Adipose tissue (tissue), 3 donors: Measurements from ENCODE around the gene KCNMB1. TPM values are rescaled to one million over a fixed set of nuclear protein-coding genes. Genes with fewer than 3 reads are reported as not detected.

Experiments used
- H3K27ac ChIP-seq: one replicate; pipeline ENCODE4 v1.5.1; 2013; ENCODE audit warnings: low read depth, low read length
- WGBS, 3 donors: extraction: QIAGEN DNeasy Blood & Tissue Kit; methylation state at CpG; one replicate each; pipeline ENCODE4 v1.1.7; 2013; 5-methylcytosine and 5-hydroxymethylcytosine counted together
- polyA plus RNA-seq, 3 donors: library from polyadenylated mRNA; stranded (reverse); fragments of 200-250 nt; gene quantifications; one replicate each; pipeline ENCODE4 v1.2.3, GENCODE V29; 2013
- donor health status: healthy with polysubstance abuse.
- donor health status: Bipolar disorder and iron deficiency.
- donor health status: healthy.

The KCNMB1 gene
- polyA plus RNA-seq, 3 donors = 0.21 to 1.2 (median 0.79) TPM

- H3K27ac ChIP-seq = no peak overlapping the region
- 43 to 49% (median 45%) methylated on average over 11 of the region's 11 CpGs for WGBS, 3 donors
Observed at GRCh38 chr5:170333161-170333910, 55.8 kb downstream of the KCNMB1 start.

- 80 to 90% (median 82%) methylated on average over 5 of the region's 5 CpGs for WGBS, 3 donors
- H3K27ac ChIP-seq = no peak overlapping the region
Observed at GRCh38 chr5:170332058-170332457, 57.1 kb downstream of the KCNMB1 start.

GRCh38 chr5:170330568-170331054 lies 58.6 kb downstream of the KCNMB1 start:
- H3K27ac ChIP-seq = no peak overlapping the region
- WGBS, 3 donors = 49 to 75% (median 53%) methylated on average over 11 of the region's 11 CpGs

- no peak overlapping the region for H3K27ac ChIP-seq
- WGBS, 3 donors = 59 to 97% (median 81%) methylated on average over 3 of the region's 3 CpGs
Observed at GRCh38 chr5:170329524-170329923, 59.6 kb downstream of the KCNMB1 start.

GRCh38 chr5:170327829-170328228 lies 61.3 kb downstream of the KCNMB1 start:
- 66 to 75% (median 75%) methylated on average over 2 of the region's 2 CpGs for WGBS, 3 donors
- H3K27ac ChIP-seq = no peak overlapping the region

GRCh38 chr5:170327168-170327567 lies 62.0 kb downstream of the KCNMB1 start:
- 42 to 43% (median 42%) methylated on average over 4 of the region's 4 CpGs for WGBS, 3 donors

More at GRCh38 chr5:170327168-170327567, 62.0 kb downstream of the KCNMB1 start:
- no peak overlapping the region for H3K27ac ChIP-seq

Other genes starting within 250 kb of the KCNMB1 start
- gene C5orf58, start 156.4 kb downstream of the KCNMB1 start, polyA plus RNA-seq = not detected
- gene LCP2, start 91.6 kb downstream of the KCNMB1 start, polyA plus RNA-seq = 10 to 100 TPM in 2 of 3 donors, 1 to 10 TPM in 1; 2.1 to 21.0 (median 12.9) TPM
- under 1 TPM; 0.09 to 0.79 (median 0.18) TPM for gene KCNIP1, start 114.7 kb upstream of the KCNMB1 start, polyA plus RNA-seq